OCI-LY3 (cell line): ENCODE results near the gene PRM3.

ENCODE experiments used
- EZH2phosphoT487 ChIP-seq: fragments of 200-600 bp; shearing (Covaris generic); IDR thresholded peaks from 2 replicates; pipeline ENCODE4 v1.6.1; 2018; ENCODE audit warnings: antibody characterized with exemption, mixed run types, low read depth
- TF ChIP-seq, protein P1 (sequence below): fragments of 200-600, 300-600 bp; sonication (generic); IDR thresholded peaks from 2 replicates; pipeline ENCODE4 v1.5.1; 2014; ENCODE audit warnings: antibody characterized with exemption, low read length, low read depth

- TF ChIP-seq, protein P1, sequence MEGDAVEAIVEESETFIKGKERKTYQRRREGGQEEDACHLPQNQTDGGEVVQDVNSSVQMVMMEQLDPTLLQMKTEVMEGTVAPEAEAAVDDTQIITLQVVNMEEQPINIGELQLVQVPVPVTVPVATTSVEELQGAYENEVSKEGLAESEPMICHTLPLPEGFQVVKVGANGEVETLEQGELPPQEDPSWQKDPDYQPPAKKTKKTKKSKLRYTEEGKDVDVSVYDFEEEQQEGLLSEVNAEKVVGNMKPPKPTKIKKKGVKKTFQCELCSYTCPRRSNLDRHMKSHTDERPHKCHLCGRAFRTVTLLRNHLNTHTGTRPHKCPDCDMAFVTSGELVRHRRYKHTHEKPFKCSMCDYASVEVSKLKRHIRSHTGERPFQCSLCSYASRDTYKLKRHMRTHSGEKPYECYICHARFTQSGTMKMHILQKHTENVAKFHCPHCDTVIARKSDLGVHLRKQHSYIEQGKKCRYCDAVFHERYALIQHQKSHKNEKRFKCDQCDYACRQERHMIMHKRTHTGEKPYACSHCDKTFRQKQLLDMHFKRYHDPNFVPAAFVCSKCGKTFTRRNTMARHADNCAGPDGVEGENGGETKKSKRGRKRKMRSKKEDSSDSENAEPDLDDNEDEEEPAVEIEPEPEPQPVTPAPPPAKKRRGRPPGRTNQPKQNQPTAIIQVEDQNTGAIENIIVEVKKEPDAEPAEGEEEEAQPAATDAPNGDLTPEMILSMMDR, result no peak
- no peak for TF ChIP-seq EZH2phosphoT487
Measured at GRCh38 chr16:11256661-11257130, 16.7 kb downstream of the PRM3 start.
